Upper lobe of left lung (tissue), 6 donors: ENCODE results near the gene PGBD2. TPM values are rescaled to one million over a fixed set of nuclear protein-coding genes. Genes with fewer than 3 reads are reported as not detected.

Experiments
- ATAC-seq, 2 donors: fragments of 200-7000 bp; cut with Tn5 transposase; one replicate each; pipeline ENCODE4 v1.9.1; 2022; ENCODE audit warnings: mild to moderate bottlenecking in 2 of 2, moderate library complexity in 2 of 2; ENCODE audit not compliant: low FRiP score in 2 of 2
- DNase-seq, 2 donors: peaks; one replicate each; pipeline ENCODE4 v3.0.0-alpha.2; 2019 to 2020
- H3K27ac ChIP-seq, 4 donors: fragments of 200-600 bp; sonication (generic); one replicate each; pipeline ENCODE4 v1.5.1; 2016 to 2019
- H3K27me3 ChIP-seq, 4 donors: fragments of 200-600 bp; sonication (generic); one replicate each; pipeline ENCODE4 v1.5.1; 2017 to 2019
- H3K36me3 ChIP-seq, 4 donors: fragments of 200-600 bp; sonication (generic); one replicate each; pipeline ENCODE4 v1.5.1; 2016 to 2019
- H3K4me1 ChIP-seq, 4 donors: fragments of 200-600 bp; sonication (generic); one replicate each; pipeline ENCODE4 v1.5.1; 2018 to 2019
- H3K4me3 ChIP-seq, 4 donors: fragments of 200-600 bp; sonication (generic); one replicate each; pipeline ENCODE4 v1.5.1; 2017 to 2019; ENCODE audit warnings: mild to moderate bottlenecking in 2 of 4, moderate library complexity in 1 of 4
- H3K9me3 ChIP-seq, 4 donors: fragments of 200-600 bp; sonication (generic); one replicate each; pipeline ENCODE4 v1.5.1; 2018 to 2019
- CTCF ChIP-seq, 6 experiments: fragments of 450-650 bp in 4 of 6; fragments of 200-600 bp in 2 of 6; sonication (generic) in 2 of 6; IDR thresholded peaks; one replicate each; pipeline ENCODE4 v1.5.1; 2016 to 2019; ENCODE audit warnings: antibody characterized with exemption in 6 of 6
- EP300 ChIP-seq, 4 donors: sonication (generic); formaldehyde crosslinking; IDR thresholded peaks; one replicate each; pipeline ENCODE4 v1.5.1; 2017; ENCODE audit warnings: antibody characterized with exemption in 4 of 4, control low read depth in 2 of 4
- POLR2A ChIP-seq, 4 donors: fragments of 450-650 bp; IDR thresholded peaks; one replicate each; pipeline ENCODE4 v1.5.1; 2016 to 2017; ENCODE audit warnings: antibody characterized with exemption in 4 of 4, mild to moderate bottlenecking in 2 of 4
- POLR2AphosphoS5 ChIP-seq, 2 donors: sonication (generic); formaldehyde crosslinking; IDR thresholded peaks; one replicate each; pipeline ENCODE4 v1.5.1; 2017; ENCODE audit warnings: antibody characterized with exemption in 2 of 2
- WGBS, 2 donors: methylation state at CpG; one replicate each; pipeline ENCODE4 v1.1.5; 2017 to 2018; 5-methylcytosine and 5-hydroxymethylcytosine counted together
- total RNA-seq, 6 donors: library from RNA; depleted of rRNA in 4 of 6; stranded (reverse); fragments of >200 nt in 4 of 6; gene quantifications; one replicate each; pipeline versions ENCODE4 v1.1.0 to v1.2.1, GENCODE V29; 2016 to 2021
- donor health status: DM: no; HTN: no; CAD: no; lungs with moderate emphysema.
- donor health status: DM: no; HTN: yes; CAD: no; lungs with severe emphysema.

The PGBD2 gene
- total RNA-seq, 6 donors from 2014 or later: 5.6 to 19.9 (median 6.7) TPM

- 91 to 94% methylated on average over 3 of the region's 3 CpGs for WGBS, 2 donors
- no peaks in the 10 kb centered on the region for H3K36me3 ChIP-seq
- H3K27ac ChIP-seq: no peak overlapping the region
Observed at GRCh38 chr1:248904437-248905216, 1.4 kb upstream of the PGBD2 start.

GRCh38 chr1:248905662-248906008 is 400 bp upstream of the PGBD2 start:
- Histone ChIP-seq H3K4me3 (peak overlapping the region; percentile 44 to 91 (median 67)), H3K27me3 (no peaks in the 10 kb centered on the region), H3K4me1 (peaks cover 10 to 14% (median 11%) of the 10 kb centered on the region in 4 donors), H3K27ac (peak overlapping the region; percentile 92 to 96 (median 94)), H3K9me3 (no peaks in the 10 kb centered on the region), H3K36me3 (peaks cover 0 to 3% (median 0%) of the 10 kb centered on the region in 4 donors)
- WGBS, 2 donors: 30 to 44% methylated on average over 3 to 4 of the region's 4 CpGs
- ATAC-seq: no peak
- no peak for DNase-seq
- TF ChIP-seq EP300 (IDR thresholded peaks at IDR 0.05) (no peak), POLR2A (IDR thresholded peaks at IDR 0.05) (no peak), CTCF (IDR thresholded peaks at IDR 0.05) (no peak), POLR2AphosphoS5 (IDR thresholded peaks at IDR 0.05) (no peak)

More at GRCh38 chr1:248904437-248905216, 1.4 kb upstream of the PGBD2 start:
- Histone ChIP-seq H3K4me3 (no peak overlapping the region), H3K9me3 (no peaks in the 10 kb centered on the region), H3K4me1 (peaks cover 10 to 14% (median 11%) of the 10 kb centered on the region in 4 donors), H3K27me3 (no peaks in the 10 kb centered on the region)
- no peak for DNase-seq
- TF ChIP-seq EP300 (IDR thresholded peaks at IDR 0.05) (no peak), POLR2AphosphoS5 (IDR thresholded peaks at IDR 0.05) (no peak), CTCF (IDR thresholded peaks at IDR 0.05) (no peak), POLR2A (IDR thresholded peaks at IDR 0.05) (no peak)
- no peak for ATAC-seq

- H3K27ac ChIP-seq: peak overlapping the region; percentile 92 to 96 (median 94)
- 29 to 42% methylated on average over 12 to 18 of the region's 18 CpGs for WGBS, 2 donors
- no peaks in the 10 kb centered on the region for H3K9me3 ChIP-seq
- no peaks in the 10 kb centered on the region for H3K27me3 ChIP-seq
- peaks cover 10 to 14% (median 11%) of the 10 kb centered on the region in 4 donors for H3K4me1 ChIP-seq
- peaks cover 0 to 3% (median 0%) of the 10 kb centered on the region in 4 donors for H3K36me3 ChIP-seq
- ATAC-seq (peak in 1 of 2 donors; percentile 0), DNase-seq (no peak)
- no peak for TF ChIP-seq POLR2AphosphoS5 (IDR thresholded peaks at IDR 0.05)
- no peak for TF ChIP-seq POLR2A (IDR thresholded peaks at IDR 0.05)
- no peak for TF ChIP-seq CTCF (IDR thresholded peaks at IDR 0.05)
- TF ChIP-seq EP300 (IDR thresholded peaks at IDR 0.05): no peak
- peak overlapping the region; percentile 52 to 91 (median 67) for H3K4me3 ChIP-seq
Observed at GRCh38 chr1:248906753-248907661, 972 bp downstream of the PGBD2 start.

GRCh38 chr1:248910761-248911160 is 4.7 kb downstream of the PGBD2 start:
- ATAC-seq: no peak
- Histone ChIP-seq H3K9me3 (no peaks in the 10 kb centered on the region), H3K27ac (no peak overlapping the region), H3K4me3 (no peak overlapping the region), H3K27me3 (no peaks in the 10 kb centered on the region), H3K4me1 (peaks cover 8 to 11% (median 9%) of the 10 kb centered on the region in 4 donors), H3K36me3 (peaks cover 0 to 24% (median 19%) of the 10 kb centered on the region in 4 donors)
- 85 to 87% methylated on average over 6 of the region's 6 CpGs for WGBS, 2 donors
- no peak for DNase-seq
- TF ChIP-seq EP300 (IDR thresholded peaks at IDR 0.05) (no peak), CTCF (IDR thresholded peaks at IDR 0.05) (no peak), POLR2A (IDR thresholded peaks at IDR 0.05) (no peak), POLR2AphosphoS5 (IDR thresholded peaks at IDR 0.05) (no peak)
